ENCODE results near the gene TTLL6. TPM values are rescaled to one million over a fixed set of nuclear protein-coding genes. Genes with fewer than 3 reads are reported as not detected.

Gene TTLL6
- 0.18 and 1.2 TPM in 2 replicates for total RNA-seq

DNA sequence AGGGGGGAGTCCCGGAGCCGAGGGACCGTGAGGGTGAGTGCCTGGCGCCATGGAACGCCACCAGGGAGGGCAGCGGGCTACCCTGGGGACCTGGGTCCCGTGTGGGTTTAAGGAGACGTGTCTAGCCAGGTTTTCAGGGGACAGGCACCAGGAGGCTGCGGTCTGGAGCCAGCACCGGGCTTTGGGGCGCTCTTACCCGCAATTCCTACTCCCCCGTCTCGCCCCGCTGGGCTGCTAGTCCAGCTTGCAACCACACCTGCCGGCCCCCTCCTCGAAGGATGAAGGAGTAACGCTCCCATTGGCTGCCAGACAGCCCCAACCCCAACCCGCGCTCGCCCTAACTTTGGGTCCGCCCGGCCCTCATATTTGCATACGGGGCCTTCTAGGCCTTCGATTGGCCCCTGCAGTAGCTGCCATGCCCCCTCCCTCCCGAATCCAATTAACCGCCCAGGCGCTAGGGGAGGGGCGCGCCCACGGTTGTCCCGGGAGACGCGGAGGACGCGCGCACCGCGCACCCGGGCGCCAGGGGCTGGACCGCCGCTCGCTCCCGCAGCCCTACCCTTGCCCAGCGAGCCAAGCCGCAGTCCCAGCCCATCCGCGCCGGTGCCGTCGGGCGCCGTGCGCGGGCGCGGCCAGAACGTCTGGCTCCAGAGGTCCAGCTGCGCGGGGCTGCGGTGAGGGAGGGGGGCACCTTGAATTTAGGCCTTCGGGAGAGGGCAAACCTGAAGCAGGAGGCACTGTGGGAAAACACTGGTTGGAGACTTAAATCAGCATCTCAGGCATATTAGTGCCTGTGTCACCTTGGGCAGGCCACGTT lies at the start of gene TTLL6:
TSS of gene TTLL6 (minus strand) at position 456 of the 817 bp plus-strand sequence. CDS start at position 299, 157 bp downstream.

DNA sequence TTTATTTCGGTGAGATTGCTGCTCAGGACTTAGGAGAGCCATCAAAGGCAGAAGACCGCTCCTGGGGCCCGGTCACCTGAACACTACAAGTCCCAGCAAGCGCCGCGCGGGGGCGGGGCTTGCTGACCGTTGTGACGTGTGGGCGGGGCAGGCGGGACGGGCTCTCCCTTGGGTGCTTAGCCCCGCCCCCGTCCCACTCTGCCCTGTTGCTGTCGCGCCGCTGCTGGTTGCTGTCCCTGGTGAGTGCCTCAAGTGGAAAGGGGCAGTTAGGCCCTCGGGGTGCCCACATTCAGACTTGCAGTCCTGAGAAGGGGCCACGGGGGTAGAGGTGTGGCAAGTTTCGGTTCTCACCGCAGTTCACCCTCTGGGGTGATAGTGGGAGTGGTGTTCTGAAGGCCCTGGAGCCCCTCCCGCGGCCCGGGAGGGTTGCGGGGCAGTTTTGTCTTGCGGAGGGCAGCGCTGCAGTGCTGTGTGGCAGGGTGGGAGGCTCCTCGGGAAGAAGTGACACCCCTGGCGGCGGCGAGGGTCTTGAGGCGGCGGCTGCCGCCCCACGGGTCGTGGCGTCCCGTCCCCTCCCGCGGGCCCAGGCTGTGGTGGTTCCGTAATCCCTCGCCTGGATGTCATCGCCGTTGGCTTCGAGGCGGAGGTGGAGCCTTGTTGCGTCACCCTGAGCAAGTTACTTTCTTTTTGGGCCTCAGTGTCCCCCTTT lies 14.0 kb upstream of the TTLL6 start, which contains the start of gene CALCOCO2:
TSS of gene CALCOCO2 (plus strand) at position 196 of the 709 bp plus-strand sequence. CDS start 10,673 bp downstream, outside the sequence.

GRCh38 chr17:48728232-48729231 lies 88.5 kb downstream of the TTLL6 start, which contains the start of gene HOXB13:
Gene HOXB13 (minus strand): TSS chr17:48728750. CDS start chr17:48728593, 157 bp downstream.

DNA sequence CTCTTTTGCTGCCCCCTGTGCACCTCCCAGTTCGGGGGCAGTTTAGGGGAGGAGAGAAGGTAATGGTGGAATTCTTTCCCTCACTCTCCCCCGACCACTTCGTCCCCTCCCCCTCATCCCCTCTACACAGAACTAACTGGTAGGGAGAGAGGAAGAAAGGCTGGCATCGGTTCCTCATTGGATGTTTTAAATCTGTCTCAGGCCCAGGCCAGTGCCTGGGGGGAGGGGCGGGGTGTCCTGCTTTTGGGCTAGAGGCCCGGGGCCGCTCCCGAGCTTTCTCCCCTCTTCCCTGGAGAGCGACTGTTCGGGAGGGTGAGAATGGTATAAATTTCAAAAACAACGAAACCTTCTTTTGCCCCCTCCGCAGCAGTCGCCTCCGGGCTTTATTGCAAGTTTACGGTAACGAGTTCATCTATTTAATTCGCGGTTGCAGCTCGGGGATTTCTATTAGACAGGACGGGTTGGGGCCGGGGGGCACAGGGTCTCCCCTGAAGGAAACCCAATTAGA lies 94.1 kb downstream of the TTLL6 start, which contains the start of gene PRAC2:
TSS of gene PRAC2 (plus strand) at position 271 of the 508 bp plus-strand sequence. CDS start 1,226 bp downstream, outside the sequence.

GRCh38 chr17:48722201-48722907 lies 94.7 kb downstream of the TTLL6 start, which contains the start of gene PRAC1:
Gene PRAC1 (minus strand): TSS chr17:48722518. CDS start chr17:48722392, 126 bp downstream.

Other genes starting within 250 kb of the TTLL6 start
- gene HOXB4, start 238.9 kb downstream of the TTLL6 start, total RNA-seq: 1.2 and 1.8 TPM in 2 replicates
- gene HOXB3, start 227.0 kb downstream of the TTLL6 start, total RNA-seq: 5.6 and 8.4 TPM in 2 replicates
- 0.09 TPM in 1 of 2 replicates, not detected in the other for gene HOXB5, start 223.4 kb downstream of the TTLL6 start, total RNA-seq
- 4.8 and 5.3 TPM in 2 replicates for gene HOXB6, start 212.2 kb downstream of the TTLL6 start, total RNA-seq
- gene HOXB7, start 206.2 kb downstream of the TTLL6 start, total RNA-seq: 3.3 and 3.4 TPM in 2 replicates
- under 0.01 and 0.97 TPM in 2 replicates for gene HOXB8, start 201.9 kb downstream of the TTLL6 start, total RNA-seq
- 0.30 and 0.92 TPM in 2 replicates for gene HOXB9, start 190.9 kb downstream of the TTLL6 start, total RNA-seq
- gene PRAC1, start 94.7 kb downstream of the TTLL6 start, total RNA-seq: not detected in 2 replicates
- gene PRAC2, start 94.0 kb downstream of the TTLL6 start, total RNA-seq: not detected in 2 replicates
- under 0.01 TPM in 1 of 2 replicates, not detected in the other for gene HOXB13, start 88.5 kb downstream of the TTLL6 start, total RNA-seq
- gene CALCOCO2, start 13.8 kb upstream of the TTLL6 start, total RNA-seq: 39.2 and 62.7 TPM in 2 replicates
- 27.8 and 33.0 TPM in 2 replicates for gene ATP5MC1, start 75.6 kb upstream of the TTLL6 start, total RNA-seq
- gene UBE2Z, start 91.2 kb upstream of the TTLL6 start, total RNA-seq: 49.9 and 78.2 TPM in 2 replicates
- 95.0 and 97.6 TPM in 2 replicates for gene SNF8, start 127.6 kb upstream of the TTLL6 start, total RNA-seq
- not detected in 2 replicates for gene GIP, start 151.4 kb upstream of the TTLL6 start, total RNA-seq
- 12.2 and 28.5 TPM in 2 replicates for gene IGF2BP1, start 180.2 kb upstream of the TTLL6 start, total RNA-seq